A549 treated with AZD9567 at 1 μM for 4 hours (cell line): ENCODE data around the gene COQ10B. TPM values are rescaled to one million over a fixed set of nuclear protein-coding genes. Genes with fewer than 3 reads are reported as not detected.

Experiments
- total RNA-seq: library from RNA; stranded (reverse); fragments of 200-300 nt; extraction: Qiagen RNA extraction; gene quantifications from 5 replicates; pipeline ENCODE4 v1.2.3, GENCODE V29; 2022; ENCODE audit not compliant: insufficient read depth

COQ10B gene
- 16.4 to 27.7 TPM (median 19.6 TPM) in 5 replicates for total RNA-seq

GRCh38 chr2:197453123-197453913 lies at the start of gene COQ10B:
Gene COQ10B (plus strand): TSS chr2:197453552. CDS start chr2:197453561, 9 bp downstream.

GRCh38 chr2:197434541-197435513 lies 18.5 kb upstream of the COQ10B start, which contains the start of gene SF3B1:
Gene SF3B1 (minus strand): TSS chr2:197435028. CDS start chr2:197434999, 29 bp downstream.

GRCh38 chr2:197499594-197500502 lies 46.5 kb downstream of the COQ10B start, which contains the start of the genes HSPD1 and HSPE1:
Gene HSPD1 (minus strand): TSS chr2:197499840. CDS start chr2:197498848, 992 bp downstream.
Gene HSPE1 (plus strand): TSS chr2:197500379. CDS start chr2:197500437, 58 bp downstream.

GRCh38 chr2:197515739-197516392 lies 62.5 kb downstream of the COQ10B start, which contains the start of gene MOB4:
Gene MOB4 (plus strand): TSS chr2:197516066. CDS start chr2:197516087, 21 bp downstream.

Other genes starting within 250 kb of the COQ10B start
- gene ANKRD44, start 142.8 kb upstream of the COQ10B start, total RNA-seq, result 0.78 to 2.2 TPM (median 1.9 TPM) in 5 replicates
- 117 to 174 TPM (median 121 TPM) in 5 replicates for gene SF3B1, start 18.5 kb upstream of the COQ10B start, total RNA-seq
- gene HSPD1, start 46.3 kb downstream of the COQ10B start, total RNA-seq, result 580 to 843 TPM (median 626 TPM) in 5 replicates
- 426 to 847 TPM (median 472 TPM) in 5 replicates for gene HSPE1, start 46.8 kb downstream of the COQ10B start, total RNA-seq
- gene MOB4, start 62.5 kb downstream of the COQ10B start, total RNA-seq, result 17.9 to 38.1 TPM (median 33.2 TPM) in 5 replicates
- 0.02 TPM in 1 of 5 replicates, not detected in the others for gene RFTN2, start 222.0 kb downstream of the COQ10B start, total RNA-seq